MCF 10A (cell line): Measurements from ENCODE around the gene GJC1. TPM values are rescaled to one million over a fixed set of nuclear protein-coding genes. Genes with fewer than 3 reads are reported as not detected.

ENCODE experiments used
- BruUV-seq: library from RNA; stranded (reverse); fragments of 400-500 nt; replicated peaks from 2 replicates; lab custom pipeline; 2021; lab: Mats Ljungman, UMichigan
- CTCF ChIA-PET: fragments of 300-600 bp; sonication (Branson Sonifier 250); formaldehyde crosslinking; extraction: SDS; loops from one replicate; lab custom pipeline; 2021; ENCODE audit warnings: antibody characterized with exemption, inconsistent platforms; lab: Yijun Ruan, JAX
- POLR2A ChIA-PET: fragments of 300-600, 350-650 bp; sonication (Branson Sonifier 250); formaldehyde crosslinking; extraction: SDS; loops from one replicate; lab custom pipeline; 2020; ENCODE audit warnings: antibody characterized with exemption, inconsistent platforms; lab: Yijun Ruan, JAX
- DNase-seq: peaks from one replicate; pipeline ENCODE4 v3.0.0-alpha.2; 2018; ENCODE audit not compliant: unreplicated experiment
- H3K27ac Mint-ChIP-seq: one replicate; pipeline ENCODE4 v1.8.0; 2022; ENCODE audit warnings: mild to moderate bottlenecking, low read depth, mixed read lengths; ENCODE audit not compliant: unreplicated experiment
- H3K27me3 Mint-ChIP-seq: one replicate; pipeline ENCODE4 v1.8.0; 2022; ENCODE audit warnings: mixed read lengths; ENCODE audit not compliant: insufficient read depth, unreplicated experiment
- H3K36me3 Mint-ChIP-seq: one replicate; pipeline ENCODE4 v1.8.0; 2022; ENCODE audit warnings: mild to moderate bottlenecking, moderate library complexity, mixed read lengths; ENCODE audit not compliant: insufficient read depth, unreplicated experiment
- H3K4me1 Mint-ChIP-seq: one replicate; pipeline ENCODE4 v1.8.0; 2022; ENCODE audit warnings: mixed read lengths; ENCODE audit not compliant: insufficient read depth, unreplicated experiment
- H3K4me3 Mint-ChIP-seq: one replicate; pipeline ENCODE4 v1.8.0; 2022; ENCODE audit warnings: mild to moderate bottlenecking, moderate library complexity, mixed read lengths; ENCODE audit not compliant: unreplicated experiment
- H3K9me3 Mint-ChIP-seq: one replicate; pipeline ENCODE4 v1.8.0; 2022; ENCODE audit warnings: mixed read lengths; ENCODE audit not compliant: unreplicated experiment
- CTCF ChIP-seq: fragments of 200-600 bp; IDR thresholded peaks from one replicate; pipeline ENCODE4 v1.8.0; 2022; ENCODE audit warnings: antibody characterized with exemption, mild to moderate bottlenecking; ENCODE audit not compliant: unreplicated experiment
- intact Hi-C: fragments of 100-400 bp; cut with micrococcal nuclease; formaldehyde crosslinking; loops from 2 replicates; pipeline ENCODE4 v1.14.1; 2022
- total RNA-seq: library from RNA; stranded (reverse); gene quantifications from 2 replicates; pipeline ENCODE4 v1.2.3, GENCODE V29; 2022

Gene GJC1
- total RNA-seq, 1 experiment from 2014 or later, result 6.9 TPM

- Mint-ChIP-seq H3K4me1 (no peaks in the 10 kb centered on the region), H3K36me3 (no peaks in the 10 kb centered on the region), H3K4me3 (no peak overlapping the region), H3K27ac (no peak overlapping the region), H3K27me3 (no peaks in the 10 kb centered on the region), H3K9me3 (no peaks in the 10 kb centered on the region)
- CTCF ChIA-PET, result no interaction called here
- DNase-seq, result no peak
- no TSS peak for BruUV-seq
- intact Hi-C loops, result no loop called here
- no peak for TF ChIP-seq CTCF
- POLR2A ChIA-PET, result no interaction called here
Observed at GRCh38 chr17:44767493-44767892, 62.6 kb downstream of the GJC1 start.

- H3K27me3 Mint-ChIP-seq, result peaks cover 2% of the 10 kb centered on the region
- BruUV-seq, result no TSS peak
- CTCF ChIA-PET, result no interaction called here
- no peak overlapping the region for H3K4me3 Mint-ChIP-seq
- no peaks in the 10 kb centered on the region for H3K4me1 Mint-ChIP-seq
- TF ChIP-seq CTCF, result no peak
- no peaks in the 10 kb centered on the region for H3K36me3 Mint-ChIP-seq
- POLR2A ChIA-PET, result no interaction called here
- no peak overlapping the region for H3K27ac Mint-ChIP-seq
- DNase-seq, result no peak
- intact Hi-C loops, result no loop called here
- H3K9me3 Mint-ChIP-seq, result no peaks in the 10 kb centered on the region
Observed at GRCh38 chr17:44766409-44767038, 63.6 kb downstream of the GJC1 start.

GRCh38 chr17:44765965-44766364 is 64.1 kb downstream of the GJC1 start:
- intact Hi-C loops, result no loop called here
- DNase-seq, result no peak
- Mint-ChIP-seq H3K27me3 (peaks cover 7% of the 10 kb centered on the region), H3K27ac (no peak overlapping the region), H3K4me1 (no peaks in the 10 kb centered on the region), H3K36me3 (no peaks in the 10 kb centered on the region), H3K4me3 (no peak overlapping the region), H3K9me3 (no peaks in the 10 kb centered on the region)
- POLR2A ChIA-PET, result no interaction called here
- CTCF ChIA-PET, result no interaction called here
- no TSS peak for BruUV-seq
- TF ChIP-seq CTCF, result no peak

DNA sequence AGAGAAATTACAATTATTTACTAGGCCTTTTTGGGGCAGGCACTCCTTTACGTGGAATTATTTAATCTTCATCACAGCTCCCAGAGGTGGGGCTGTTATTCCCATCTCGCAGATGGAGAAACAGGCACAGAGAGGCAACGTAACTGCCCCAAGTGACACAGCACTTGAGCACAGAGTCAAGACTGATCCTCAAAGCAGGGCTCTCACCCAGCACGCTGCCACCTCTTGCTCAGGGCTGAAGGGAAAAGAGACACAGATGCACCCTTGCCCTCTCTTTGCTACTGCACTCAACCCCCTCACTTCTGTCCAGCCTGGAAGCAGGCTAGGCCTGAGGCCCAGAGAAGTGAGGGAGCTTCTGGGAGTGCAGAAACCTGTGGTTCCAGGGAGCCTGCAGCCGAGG is 66.9 kb downstream of the GJC1 start:
- DNase-seq, result no peak
- no peak overlapping the region for H3K27ac Mint-ChIP-seq
- no TSS peak for BruUV-seq
- no peaks in the 10 kb centered on the region for H3K9me3 Mint-ChIP-seq
- no peak for TF ChIP-seq CTCF
- H3K36me3 Mint-ChIP-seq, result no peaks in the 10 kb centered on the region
- intact Hi-C loops, result no loop called here
- no peaks in the 10 kb centered on the region for H3K4me1 Mint-ChIP-seq
- ChIA-PET CTCF (interaction anchor here (1.2 to 1.5 kb wide), 4 partner anchors 11 to 101 kb away, joined by 3 to 9 read pairs (median 6); partner anchors contain the start of gene CCDC43), POLR2A (interaction anchor here (1.2 kb wide), 1 partner anchor 12 kb away, joined by 5 read pairs; no protein-coding TSS in a partner anchor)
- H3K4me3 Mint-ChIP-seq, result no peak overlapping the region
- peaks cover 16% of the 10 kb centered on the region for H3K27me3 Mint-ChIP-seq
